K562 (cell line): ENCODE measurements around the gene TLCD4. TPM values are rescaled to one million over a fixed set of nuclear protein-coding genes. Genes with fewer than 3 reads are reported as not detected.

Experiments
- BRF2 ChIP-seq: IDR thresholded peaks from 3 replicates; pipeline ENCODE4 v1.6.1; 2011; ENCODE audit warnings: borderline replicate concordance, mild to moderate bottlenecking; ENCODE audit not compliant: insufficient read length, insufficient read depth
- HNRNPH1 ChIP-seq: fragments of 200-400 bp; formaldehyde crosslinking; optimal IDR thresholded peaks from 2 replicates; pipeline ENCODE3; 2017; ENCODE audit warnings: low read depth, mild to moderate bottlenecking, low read length, moderate library complexity
- HNRNPUL1 ChIP-seq: fragments of 200-400 bp; formaldehyde crosslinking; IDR thresholded peaks from 2 replicates; pipeline ENCODE4 v1.6.1; 2017; ENCODE audit warnings: low read length
- KLF1 ChIP-seq: fragments of 450-650 bp; IDR thresholded peaks from 2 replicates; pipeline ENCODE4 v1.6.1; 2016; ENCODE audit warnings: missing genetic modification characterization, missing compliant biosample characterization
- MTA3 ChIP-seq: fragments of 450-650 bp; formaldehyde crosslinking; IDR thresholded peaks from 2 replicates; pipeline ENCODE4 v1.6.1; 2017; ENCODE audit warnings: mild to moderate bottlenecking, borderline replicate concordance
- NELFE ChIP-seq: IDR thresholded peaks from 2 replicates; pipeline ENCODE4 v1.6.1; 2011; ENCODE audit warnings: mild to moderate bottlenecking; ENCODE audit not compliant: insufficient read depth, insufficient read length
- NFYB ChIP-seq: IDR thresholded peaks from 2 replicates; pipeline ENCODE4 v1.6.1; 2011; ENCODE audit warnings: mild to moderate bottlenecking, moderate library complexity; ENCODE audit not compliant: insufficient read length; ENCODE audit errors: extremely low read depth
- NR2C2 ChIP-seq, 2 experiments: fragments of 200-800 bp in 1 of 2; sonication (Bioruptor generic) in 1 of 2; sonication (generic) in 1 of 2; formaldehyde crosslinking in 1 of 2; IDR thresholded peaks; 2 replicates each; pipeline versions ENCODE4 v1.6.1 to v1.8.0; 2016 to 2022; ENCODE audit warnings: mild to moderate bottlenecking in 1 of 2, missing compliant biosample characterization in 1 of 2, missing genetic modification characterization in 1 of 2, missing genetic modification reagents in 1 of 2
- RBM25 ChIP-seq: fragments of 200-400 bp; formaldehyde crosslinking; IDR thresholded peaks from 2 replicates; pipeline ENCODE4 v1.6.1; 2018; ENCODE audit warnings: low read length, low read depth, moderate library complexity; ENCODE audit not compliant: severe bottlenecking
- SMARCA4 ChIP-seq: fragments of 450-650 bp; IDR thresholded peaks from 2 replicates; pipeline ENCODE4 v1.6.1; 2016
- SMARCB1 ChIP-seq: IDR thresholded peaks from 2 replicates; pipeline ENCODE4 v1.6.1; 2011; ENCODE audit warnings: improper control_type of control experiment, low read depth; ENCODE audit not compliant: insufficient read length
- TOE1 ChIP-seq, 2 experiments: fragments of 450-650 bp in 1 of 2; sonication (generic) in 1 of 2; formaldehyde crosslinking in 1 of 2; IDR thresholded peaks; 2 replicates each; pipeline versions ENCODE4 v1.7.1 to v1.8.0; 2016 to 2022; ENCODE audit warnings: borderline replicate concordance in 2 of 2, mild to moderate bottlenecking in 2 of 2, antibody characterized with exemption in 1 of 2, inconsistent platforms in 1 of 2, low read depth in 1 of 2, missing genetic modification reagents in 1 of 2, moderate library complexity in 1 of 2
- ZEB2 ChIP-seq: fragments of 450-650 bp; IDR thresholded peaks from 2 replicates; pipeline ENCODE4 v1.6.1; 2016
- ZNF143 ChIP-seq: sonication (generic); formaldehyde crosslinking; IDR thresholded peaks from 2 replicates; pipeline ENCODE4 v1.9.0; 2022; ENCODE audit warnings: mild to moderate bottlenecking, missing genetic modification reagents
- ZNF384 ChIP-seq: IDR thresholded peaks from 2 replicates; pipeline ENCODE4 v1.6.1; 2012; ENCODE audit warnings: low read depth, low read length, improper control_type of control experiment
- ZNF583 ChIP-seq: fragments of 250-450 bp; sonication (Bioruptor Pico); IDR thresholded peaks from 2 replicates; pipeline ENCODE4 v1.4.0; 2020
- polyA plus RNA-seq, 8 experiments: library from polyadenylated mRNA; depleted of rRNA in 4 of 8; stranded (reverse) in 5 of 8; unstranded in 3 of 8; fragments of >200 nt; fragmentation: Nextera tagmentation in 2 of 8; fragmentation: Illumina TruSeq in 1 of 8; extraction: Ambion mirVana in 2 of 8; extraction: Trizol in 1 of 8; gene quantifications; 2 replicates each; pipeline versions ENCODE4 v1.2.1 to v1.2.3, GENCODE V29; 2011 to 2014; ENCODE audit warnings: inconsistent platforms in 1 of 8, missing spikeins in 1 of 8
- total RNA-seq, 7 experiments: library from RNA; depleted of rRNA in 6 of 7; stranded (reverse); fragments of >200 nt in 6 of 7; fragmentation: Illumina TruSeq in 2 of 7; extraction: Trizol in 2 of 7; gene quantifications; 2 replicates each; pipeline versions ENCODE4 v1.2.1 to v1.2.3, GENCODE V29; 2011 to 2021; ENCODE audit warnings: low replicate concordance in 1 of 7
- TF ChIP-seq, protein P1 (sequence below): fragments of 450-650 bp; IDR thresholded peaks from 2 replicates; pipeline ENCODE4 v1.6.1; 2018; ENCODE audit not compliant: partially characterized antibody
- TF ChIP-seq, protein P2 (sequence below): fragments of 250-450 bp; sonication (Bioruptor Pico); IDR thresholded peaks from 2 replicates; pipeline ENCODE4 v1.4.0; 2020; ENCODE audit warnings: borderline replicate concordance

The TLCD4 gene
- total and polyA plus RNA-seq, 9 of the 15 experiments (the other 6 are each of a cell fraction or from before 2014, with no cell fraction given), result 3.5 to 19.8 (median 7.6) TPM

DNA sequence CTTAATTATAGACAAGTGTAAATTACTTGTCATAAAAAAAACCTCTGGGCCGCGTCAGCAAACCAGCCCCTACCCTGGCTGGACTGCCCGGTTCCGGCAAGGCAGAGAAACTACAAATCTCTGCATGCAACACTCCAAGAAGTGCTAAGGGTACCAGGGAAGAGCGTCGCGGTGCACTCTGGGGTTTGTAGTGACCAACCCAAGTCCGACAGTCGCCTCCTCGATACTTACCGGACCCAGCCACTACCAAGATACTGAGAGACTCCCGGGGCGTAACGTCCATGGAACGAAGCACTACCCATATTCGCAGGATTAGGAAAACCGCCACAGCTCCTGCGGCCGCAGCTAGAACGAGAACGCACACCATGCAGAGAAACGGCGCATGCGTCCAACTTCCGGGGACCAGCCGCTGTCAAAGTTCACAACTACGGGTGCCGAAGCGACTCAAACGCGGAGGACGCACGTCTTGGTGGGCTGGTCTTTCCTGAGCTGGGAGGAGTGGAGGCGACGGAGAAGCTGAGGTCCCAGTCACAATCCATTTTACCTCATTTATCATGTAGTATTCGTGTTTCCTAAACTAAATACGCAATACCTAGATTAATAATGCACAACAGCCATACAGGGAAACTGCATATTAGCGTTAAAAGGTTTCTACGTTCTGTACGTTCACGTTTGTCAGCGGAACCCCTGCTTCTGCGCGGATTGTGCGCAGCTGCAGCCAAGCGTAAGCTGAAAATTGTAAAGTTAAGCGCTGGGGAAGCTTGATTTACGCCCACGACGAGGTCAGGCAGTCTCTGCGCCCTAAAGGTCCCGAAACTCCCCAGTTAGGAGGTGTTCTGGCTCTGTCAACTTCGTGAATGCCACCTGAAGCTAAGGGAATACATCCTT, 44.4 kb upstream of the TLCD4 start, which contains the start of gene ALG14 (continued):
- TF ChIP-seq ZNF143 (CRISPR knock-in tag) (peak; percentile 95), ZNF384 (peak; percentile 60; the same call in 1 of the 2 replicates), SMARCA4 (peak; percentile 22; the same call in 1 of the 2 replicates), SMARCB1 (no peak), RBM25 (no peak), ZNF583 (no peak), NELFE (no peak), HNRNPUL1 (no peak), BRF2 (no peak), NFYB (no peak), TOE1 (IDR thresholded peaks at IDR 0.05; ENCODE audit: borderline replicate concordance) (peak; percentile 88), TOE1 (CRISPR knock-in tag; IDR thresholded peaks at IDR 0.05; ENCODE audit: borderline replicate concordance, low read depth) (0 out of 2 replicates have a peak, but pooled peaks have one; percentile 49), HNRNPH1 (no peak), ZEB2 (no peak), MTA3 (peak; percentile 99), KLF1 (tag) (no peak), NR2C2 (CRISPR knock-in tag; IDR thresholded peaks at IDR 0.05) (peak; percentile 98), NR2C2 (tag; IDR thresholded peaks at IDR 0.05) (peak; percentile 100)
- TF ChIP-seq, protein P1, sequence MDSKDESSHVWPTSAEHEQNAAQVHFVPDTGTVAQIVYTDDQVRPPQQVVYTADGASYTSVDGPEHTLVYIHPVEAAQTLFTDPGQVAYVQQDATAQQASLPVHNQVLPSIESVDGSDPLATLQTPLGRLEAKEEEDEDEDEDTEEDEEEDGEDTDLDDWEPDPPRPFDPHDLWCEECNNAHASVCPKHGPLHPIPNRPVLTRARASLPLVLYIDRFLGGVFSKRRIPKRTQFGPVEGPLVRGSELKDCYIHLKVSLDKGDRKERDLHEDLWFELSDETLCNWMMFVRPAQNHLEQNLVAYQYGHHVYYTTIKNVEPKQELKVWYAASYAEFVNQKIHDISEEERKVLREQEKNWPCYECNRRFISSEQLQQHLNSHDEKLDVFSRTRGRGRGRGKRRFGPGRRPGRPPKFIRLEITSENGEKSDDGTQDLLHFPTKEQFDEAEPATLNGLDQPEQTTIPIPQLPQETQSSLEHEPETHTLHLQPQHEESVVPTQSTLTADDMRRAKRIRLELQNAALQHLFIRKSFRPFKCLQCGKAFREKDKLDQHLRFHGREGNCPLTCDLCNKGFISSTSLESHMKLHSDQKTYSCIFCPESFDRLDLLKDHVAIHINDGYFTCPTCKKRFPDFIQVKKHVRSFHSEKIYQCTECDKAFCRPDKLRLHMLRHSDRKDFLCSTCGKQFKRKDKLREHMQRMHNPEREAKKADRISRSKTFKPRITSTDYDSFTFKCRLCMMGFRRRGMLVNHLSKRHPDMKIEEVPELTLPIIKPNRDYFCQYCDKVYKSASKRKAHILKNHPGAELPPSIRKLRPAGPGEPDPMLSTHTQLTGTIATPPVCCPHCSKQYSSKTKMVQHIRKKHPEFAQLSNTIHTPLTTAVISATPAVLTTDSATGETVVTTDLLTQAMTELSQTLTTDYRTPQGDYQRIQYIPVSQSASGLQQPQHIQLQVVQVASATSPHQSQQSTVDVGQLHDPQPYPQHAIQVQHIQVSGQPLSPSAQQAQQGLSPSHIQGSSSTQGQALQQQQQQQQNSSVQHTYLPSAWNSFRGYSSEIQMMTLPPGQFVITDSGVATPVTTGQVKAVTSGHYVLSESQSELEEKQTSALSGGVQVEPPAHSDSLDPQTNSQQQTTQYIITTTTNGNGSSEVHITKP, result peak; percentile 51
- TF ChIP-seq, protein P2, sequence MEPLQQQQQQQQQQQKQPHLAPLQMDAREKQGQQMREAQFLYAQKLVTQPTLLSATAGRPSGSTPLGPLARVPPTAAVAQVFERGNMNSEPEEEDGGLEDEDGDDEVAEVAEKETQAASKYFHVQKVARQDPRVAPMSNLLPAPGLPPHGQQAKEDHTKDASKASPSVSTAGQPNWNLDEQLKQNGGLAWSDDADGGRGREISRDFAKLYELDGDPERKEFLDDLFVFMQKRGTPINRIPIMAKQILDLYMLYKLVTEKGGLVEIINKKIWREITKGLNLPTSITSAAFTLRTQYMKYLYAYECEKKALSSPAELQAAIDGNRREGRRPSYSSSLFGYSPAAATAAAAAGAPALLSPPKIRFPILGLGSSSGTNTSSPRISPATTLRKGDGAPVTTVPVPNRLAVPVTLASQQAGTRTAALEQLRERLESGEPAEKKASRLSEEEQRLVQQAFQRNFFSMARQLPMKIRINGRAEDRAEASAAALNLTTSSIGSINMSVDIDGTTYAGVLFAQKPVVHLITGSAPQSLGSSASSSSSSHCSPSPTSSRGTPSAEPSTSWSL (CRISPR knock-in tag), result no peak
